GM12878 (cell line): ENCODE data around the gene ADAMTS6. TPM values are rescaled to one million over a fixed set of nuclear protein-coding genes. Genes with fewer than 3 reads are reported as not detected.

Source experiments
- ATAC-seq: fragments of 200-7000 bp; cut with Tn5 transposase; 3 replicates; pipeline ENCODE4 v1.9.1; 2020; ENCODE audit warnings: mild to moderate bottlenecking, moderate library complexity
- BruUV-seq: library from RNA; stranded (reverse); fragments of 400-500 nt; replicated peaks from 2 replicates; lab custom pipeline; 2021; lab: Mats Ljungman, UMichigan
- CTCF ChIA-PET: fragments of 300-600 bp; sonication (Branson Sonifier 250); formaldehyde crosslinking; extraction: SDS; loops from one replicate; lab custom pipeline; 2021; ENCODE audit warnings: inconsistent platforms; lab: Yijun Ruan, JAX
- POLR2A ChIA-PET: fragments of 350-600 bp; formaldehyde crosslinking; extraction: SDS; loops from one replicate; lab custom pipeline; 2021; ENCODE audit warnings: inconsistent platforms; lab: Charles Lee
- RAD21 ChIA-PET: fragments of 300-600 bp; sonication (Branson Sonifier 250); formaldehyde crosslinking; loops from one replicate; lab custom pipeline; 2023; ENCODE audit warnings: antibody characterized with exemption; ENCODE audit not compliant: unreplicated experiment; lab: Charles Lee
- SMC1A ChIA-PET: fragments of 300-600 bp; sonication (Branson Sonifier 250); formaldehyde crosslinking; loops from one replicate; lab custom pipeline; 2023; ENCODE audit not compliant: unreplicated experiment, uncharacterized antibody; lab: Charles Lee
- DNase-seq: peaks from one replicate; pipeline ENCODE4 v3.0.0-alpha.2; 2011; ENCODE audit warnings: low read depth, low spot score
- FAIRE-seq: peaks from 3 replicates; lab custom pipeline; 2011; peaks lifted over from hg19 to GRCh38; lab: Jason Lieb, UNC
- H2AFZ ChIP-seq: 2 replicates; pipeline ENCODE4 v1.6.0; 2011; ENCODE audit warnings: low read depth, low read length, control low read depth; ENCODE audit not compliant: control insufficient read depth
- H3K27ac ChIP-seq: 2 replicates; pipeline ENCODE4 v1.5.1; 2011; ENCODE audit warnings: control low read depth; ENCODE audit not compliant: control insufficient read depth, insufficient read depth
- H3K27me3 ChIP-seq, 2 experiments: replicated peaks in 1 of 2; 2 replicates each; pipeline versions ENCODE4 v1.6.0 to v1.6.1; 2011; ENCODE audit warnings: low read length in 1 of 2; ENCODE audit not compliant: control insufficient read depth in 2 of 2, insufficient read depth in 2 of 2
- H3K36me3 ChIP-seq, 2 experiments: 2 replicates each; pipeline ENCODE4 v1.5.1; 2011; ENCODE audit warnings: low read length in 1 of 2; ENCODE audit not compliant: control insufficient read depth in 2 of 2, insufficient read depth in 2 of 2
- H3K4me1 ChIP-seq: 2 replicates; pipeline ENCODE4 v1.6.1; 2011; ENCODE audit warnings: mild to moderate bottlenecking, low read length, moderate library complexity, mixed read lengths; ENCODE audit not compliant: control insufficient read depth, insufficient read depth
- H3K4me2 ChIP-seq: 2 replicates; pipeline ENCODE4 v1.6.0; 2011; ENCODE audit warnings: control low read depth; ENCODE audit not compliant: control insufficient read depth, insufficient read depth
- H3K4me3 ChIP-seq: fragments of 200-600 bp; sonication (generic); 2 replicates; pipeline ENCODE4 v1.5.1; 2016
- H3K79me2 ChIP-seq: 2 replicates; pipeline ENCODE4 v1.6.0; 2011; ENCODE audit warnings: low read length; ENCODE audit not compliant: control insufficient read depth, insufficient read depth
- H3K9ac ChIP-seq: 2 replicates; pipeline ENCODE4 v1.8.0; 2011; ENCODE audit warnings: low read length, control low read depth, mixed read lengths; ENCODE audit not compliant: control insufficient read depth, insufficient read depth
- H3K9me3 ChIP-seq: replicated peaks from 3 replicates; pipeline ENCODE4 v1.5.1; 2011; ENCODE audit warnings: mild to moderate bottlenecking, low read length; ENCODE audit not compliant: control insufficient read depth, insufficient read depth
- H4K20me1 ChIP-seq: 2 replicates; pipeline ENCODE4 v1.6.0; 2011; ENCODE audit not compliant: control insufficient read depth, insufficient read depth
- ASH2L ChIP-seq: fragments of 300-600, 200-600 bp; sonication (generic); IDR thresholded peaks from 2 replicates; pipeline ENCODE4 v1.6.1; 2017; ENCODE audit warnings: low read depth, mild to moderate bottlenecking, borderline replicate concordance
- ATF2 ChIP-seq: IDR thresholded peaks from 2 replicates; pipeline ENCODE4 v1.6.1; 2012; ENCODE audit warnings: low read length, inconsistent platforms
- ATF7 ChIP-seq: fragments of 450-650 bp; IDR thresholded peaks from 2 replicates; pipeline ENCODE4 v1.6.1; 2016; ENCODE audit warnings: low read depth, mild to moderate bottlenecking
- BACH1 ChIP-seq: fragments of 450-650 bp; IDR thresholded peaks from 2 replicates; pipeline ENCODE4 v1.6.1; 2017; ENCODE audit warnings: mild to moderate bottlenecking, borderline replicate concordance
- CHD4 ChIP-seq: fragments of 200-600 bp; sonication (generic); IDR thresholded peaks from 2 replicates; pipeline ENCODE4 v1.6.1; 2016; ENCODE audit warnings: mild to moderate bottlenecking
- CREB1 ChIP-seq: IDR thresholded peaks from 2 replicates; pipeline ENCODE4 v1.6.1; 2012; ENCODE audit warnings: low read depth, mild to moderate bottlenecking, inconsistent platforms
- HSF1 ChIP-seq: fragments of 150-350 bp; IDR thresholded peaks from 2 replicates; pipeline ENCODE4 v1.6.1; 2014; ENCODE audit warnings: mild to moderate bottlenecking, low read depth, low read length
- JUND ChIP-seq: IDR thresholded peaks from 2 replicates; pipeline ENCODE4 v1.6.1; 2012; ENCODE audit warnings: low read depth, mild to moderate bottlenecking, low read length, improper control_type of control experiment, moderate library complexity
- KLF5 ChIP-seq: fragments of 450-650 bp; IDR thresholded peaks from 2 replicates; pipeline ENCODE4 v1.6.1; 2014; ENCODE audit warnings: mild to moderate bottlenecking; ENCODE audit not compliant: partially characterized antibody
- POLR2AphosphoS2 ChIP-seq: IDR thresholded peaks from 2 replicates; pipeline ENCODE4 v1.6.1; 2011; ENCODE audit warnings: low read depth, mild to moderate bottlenecking, low read length, improper control_type of control experiment, moderate library complexity
- WGBS: methylation state at CpG from one replicate; pipeline ENCODE4 v1.1.6; 2016; ENCODE audit warnings: low lambda C conversion rate; ENCODE audit not compliant: insufficient replicate concordance, insufficient coverage; ENCODE audit errors: missing lambda C conversion rate; 5-methylcytosine and 5-hydroxymethylcytosine counted together
- in situ Hi-C: fragments of 300-500 bp; cut with MboI; formaldehyde crosslinking; loops from 9 replicates; pipeline ENCODE4 v1.14.3; 2018; ENCODE audit warnings: mixed read lengths
- intact Hi-C: fragments of 100-400 bp; cut with micrococcal nuclease; formaldehyde crosslinking; loops from one replicate; pipeline ENCODE4 v1.14.2; 2022; ENCODE audit not compliant: unreplicated experiment
- polyA plus RNA-seq, 11 experiments: library from polyadenylated mRNA; depleted of rRNA in 4 of 11; unstranded in 6 of 11; stranded (reverse) in 5 of 11; fragments of >200 nt; fragmentation: Nextera tagmentation in 4 of 11; fragmentation: Illumina TruSeq in 1 of 11; extraction: Ambion mirVana in 4 of 11; extraction: Trizol in 1 of 11; gene quantifications; 1 replicate in 1 of 11; 2 replicates in 10 of 11; pipeline versions ENCODE4 v1.2.1 to v1.2.3, GENCODE V29; 2011 to 2016; ENCODE audit warnings: inconsistent platforms in 2 of 11, missing spikeins in 2 of 11, low read depth in 1 of 11
- total RNA-seq, 4 experiments: library from RNA; depleted of rRNA in 3 of 4; stranded (reverse); fragments of >200 nt in 3 of 4; fragmentation: Illumina TruSeq in 1 of 4; extraction: Trizol in 1 of 4; gene quantifications; 2 replicates each; pipeline versions ENCODE4 v1.2.1 to v1.2.3, GENCODE V29; 2013 to 2021

The ADAMTS6 gene
- total and polyA plus RNA-seq, 10 of the 15 experiments (the other 5 are each of a cell fraction or from before 2014, with no cell fraction given): 1.1 to 12.3 (median 6.5) TPM

- no peaks in the 10 kb centered on the region for H3K27me3 ChIP-seq
- no peak overlapping the region for H2AFZ ChIP-seq
- CTCF ChIA-PET: interaction anchor here (0.9 to 1.5 kb wide), 2 partner anchors 455 to 644 kb away, joined by 3 to 4 read pairs; no protein-coding TSS in a partner anchor
- POLR2A ChIA-PET: no interaction called here
- WGBS: 74% methylated on average over 6 of the region's 6 CpGs
- intact Hi-C loops (no loop called here), in situ Hi-C loops (no loop called here)
- no TSS peak for BruUV-seq
- SMC1A ChIA-PET: interaction anchor here (0.6 to 1.4 kb wide), 3 partner anchors 14 to 257 kb away, joined by 3 read pairs; no protein-coding TSS in a partner anchor
- no peak overlapping the region for H3K9ac ChIP-seq
- H3K4me1 ChIP-seq: no peaks in the 10 kb centered on the region
- H3K36me3 ChIP-seq: peaks cover 0 to 3% of the 10 kb centered on the region in 2 experiments; a peak in 1 of 4 replicates
- H3K79me2 ChIP-seq: no peaks in the 10 kb centered on the region
- no peak for ATAC-seq
- RAD21 ChIA-PET: no interaction called here
- no peak overlapping the region for H3K4me3 ChIP-seq
- H3K4me2 ChIP-seq: no peak overlapping the region
- FAIRE-seq: no peak
- H3K9me3 ChIP-seq: no peaks in the 10 kb centered on the region; the same call in 2 of the 3 replicates
- TF ChIP-seq KLF5 (no peak), ATF7 (no peak), JUND (no peak)
- no peak for DNase-seq
- no peaks in the 10 kb centered on the region for H4K20me1 ChIP-seq
- H3K27ac ChIP-seq: no peak overlapping the region
These were observed 26.7 kb downstream of the ADAMTS6 start for GRCh38 chr5:65455064-65455463.

GRCh38 chr5:65451436-65451835 is 30.3 kb downstream of the ADAMTS6 start:
- Histone ChIP-seq H3K9ac (no peak overlapping the region), H3K9me3 (no peaks in the 10 kb centered on the region; the same call in 2 of the 3 replicates), H3K4me3 (no peak overlapping the region), H3K4me2 (no peak overlapping the region), H3K36me3 (peaks cover 0 to 3% of the 10 kb centered on the region in 2 experiments; a peak in 1 of 4 replicates), H4K20me1 (no peaks in the 10 kb centered on the region), H2AFZ (no peak overlapping the region), H3K4me1 (no peaks in the 10 kb centered on the region), H3K27ac (no peak overlapping the region), H3K79me2 (no peaks in the 10 kb centered on the region), H3K27me3 (no peaks in the 10 kb centered on the region)
- CTCF ChIA-PET: interaction anchor here (0.7 to 1.3 kb wide), 3 partner anchors 9 to 480 kb away, joined by 3 to 4 read pairs (median 3); no protein-coding TSS in a partner anchor
- no TSS peak for BruUV-seq
- in situ Hi-C loops (no loop called here), intact Hi-C loops (no loop called here)
- SMC1A ChIA-PET: interaction anchor here (0.9 to 1.5 kb wide), 3 partner anchors 8 to 233 kb away, joined by 3 to 4 read pairs (median 4); no protein-coding TSS in a partner anchor
- DNase-seq (no peak), FAIRE-seq (no peak), ATAC-seq (no peak)
- RAD21 ChIA-PET: interaction anchor here (0.9 to 1.1 kb wide), 2 partner anchors 31 to 470 kb away, joined by 3 read pairs; partner anchors contain the start of gene ADAMTS6
- 73% methylated on average over 2 of the region's 2 CpGs for WGBS
- TF ChIP-seq ASH2L (no peak), CREB1 (no peak), BACH1 (no peak), POLR2AphosphoS2 (no peak), CHD4 (no peak), ATF2 (no peak), HSF1 (no peak)
- POLR2A ChIA-PET: interaction anchor here (1.1 kb wide), 1 partner anchor 22 kb away, joined by 3 read pairs; no protein-coding TSS in a partner anchor
